Immature natural killer cell (primary cell): Measurements from ENCODE around the gene GNPDA1. TPM values are rescaled to one million over a fixed set of nuclear protein-coding genes. Genes with fewer than 3 reads are reported as not detected.
"Not testable (repeated sequence)": the region's sequence is repeated elsewhere in the genome, so short reads cannot be mapped to it uniquely, and the experiment has no call there.

Experiments used
- DNase-seq, 3 donors: peaks; one replicate each; pipeline ENCODE4 v3.0.0; 2022; ENCODE audit warnings: mixed read lengths in 1 of 3
- H3K27ac Mint-ChIP-seq, 6 donors: one replicate each; pipeline ENCODE4 v1.8.0; 2020; ENCODE audit warnings: mixed read lengths in 6 of 6, mild to moderate bottlenecking in 5 of 6, inconsistent platforms in 4 of 6, moderate library complexity in 3 of 6
- H3K27me3 Mint-ChIP-seq, 3 donors: one replicate each; pipeline ENCODE4 v1.8.0; 2020 to 2021; ENCODE audit warnings: low read depth in 3 of 3, mild to moderate bottlenecking in 3 of 3, mixed read lengths in 3 of 3, moderate library complexity in 3 of 3, inconsistent platforms in 1 of 3
- H3K36me3 Mint-ChIP-seq, 3 donors: one replicate each; pipeline ENCODE4 v1.8.0; 2020; ENCODE audit warnings: mixed read lengths in 3 of 3, inconsistent platforms in 2 of 3, mild to moderate bottlenecking in 2 of 3
- H3K4me1 Mint-ChIP-seq, 2 donors: one replicate each; pipeline ENCODE4 v1.8.0; 2020; ENCODE audit warnings: inconsistent platforms in 2 of 2, mild to moderate bottlenecking in 2 of 2, mixed read lengths in 2 of 2, moderate library complexity in 1 of 2
- H3K4me3 Mint-ChIP-seq, 5 donors: one replicate each; pipeline ENCODE4 v1.8.0; 2020; ENCODE audit warnings: mild to moderate bottlenecking in 5 of 5, mixed read lengths in 5 of 5, inconsistent platforms in 3 of 5, moderate library complexity in 3 of 5
- H3K9me3 Mint-ChIP-seq, 6 donors: one replicate each; pipeline ENCODE4 v1.8.0; 2020; ENCODE audit warnings: mild to moderate bottlenecking in 6 of 6, mixed read lengths in 6 of 6, inconsistent platforms in 4 of 6, moderate library complexity in 3 of 6
- polyA plus RNA-seq, 3 donors: library from polyadenylated mRNA; unstranded; fragments of 300-500 nt; fragmentation: Illumina TruSeq; gene quantifications; one replicate each; pipeline ENCODE4 v1.2.3, GENCODE V29; 2021

Gene GNPDA1
- polyA plus RNA-seq, 3 donors from 2014 or later = 17.5 to 35.9 (median 28.4) TPM

- DNase-seq = no peak
- Mint-ChIP-seq H3K4me1 (no peaks in the 10 kb centered on the region), H3K4me3 (no peak overlapping the region), H3K27ac (no peak overlapping the region), H3K9me3 (peaks cover 0 to 3% (median 0%) of the 10 kb centered on the region in 6 donors), H3K27me3 (peaks cover 0 to 6% (median under 1%) of the 10 kb centered on the region in 3 donors), H3K36me3 (peaks cover 0 to 3% (median 0%) of the 10 kb centered on the region in 3 donors)
Observed at GRCh38 chr5:142036918-142037317, 24.1 kb upstream of the GNPDA1 start.

GRCh38 chr5:142034994-142035393 is 22.2 kb upstream of the GNPDA1 start:
- no peak overlapping the region for H3K27ac Mint-ChIP-seq

GRCh38 chr5:142033632-142034567 is 21.1 kb upstream of the GNPDA1 start:
- not testable (repeated sequence) for DNase-seq, H3K9me3 Mint-ChIP-seq, H3K4me1 Mint-ChIP-seq, H3K27ac Mint-ChIP-seq, H3K36me3 Mint-ChIP-seq, H3K4me3 Mint-ChIP-seq
- H3K27me3 Mint-ChIP-seq = peaks cover 0 to 11% (median 3%) of the 10 kb centered on the region in 3 donors

More at GRCh38 chr5:142034994-142035393, 22.2 kb upstream of the GNPDA1 start:
- no peak for DNase-seq
- no peaks in the 10 kb centered on the region for H3K36me3 Mint-ChIP-seq
- H3K9me3 Mint-ChIP-seq = peaks cover 0 to 3% (median 0%) of the 10 kb centered on the region in 6 donors
- peaks cover 0 to 10% (median 6%) of the 10 kb centered on the region in 3 donors for H3K27me3 Mint-ChIP-seq
- H3K4me3 Mint-ChIP-seq = no peak overlapping the region
- no peaks in the 10 kb centered on the region for H3K4me1 Mint-ChIP-seq

GRCh38 chr5:142032747-142033631 is 20.2 kb upstream of the GNPDA1 start:
- DNase-seq = no peak
- Mint-ChIP-seq H3K4me3 (no peak overlapping the region), H3K27me3 (peaks cover 0 to 11% (median 3%) of the 10 kb centered on the region in 3 donors), H3K9me3 (no peaks in the 10 kb centered on the region), H3K27ac (no peak overlapping the region), H3K4me1 (no peaks in the 10 kb centered on the region), H3K36me3 (no peaks in the 10 kb centered on the region)

- no peak overlapping the region for H3K4me3 Mint-ChIP-seq
- no peak for DNase-seq
- H3K36me3 Mint-ChIP-seq = no peaks in the 10 kb centered on the region
- H3K27me3 Mint-ChIP-seq = peaks cover 0 to 11% (median 3%) of the 10 kb centered on the region in 3 donors
- no peaks in the 10 kb centered on the region for H3K4me1 Mint-ChIP-seq
- H3K27ac Mint-ChIP-seq = no peak overlapping the region
- H3K9me3 Mint-ChIP-seq = no peaks in the 10 kb centered on the region
Observed at GRCh38 chr5:142032150-142032549, 19.3 kb upstream of the GNPDA1 start.

- H3K4me3 Mint-ChIP-seq = peak overlapping the region; percentile 86 to 99 (median 95)
- H3K36me3 Mint-ChIP-seq = no peaks in the 10 kb centered on the region
- H3K27me3 Mint-ChIP-seq = peaks cover 3 to 4% (median 4%) of the 10 kb centered on the region in 3 donors
- no peak for DNase-seq
- H3K27ac Mint-ChIP-seq = peak overlapping the region; percentile 91 to 100 (median 97)
- peaks cover 0 to 2% (median 0%) of the 10 kb centered on the region in 6 donors for H3K9me3 Mint-ChIP-seq
- peaks cover 14 to 18% of the 10 kb centered on the region in 2 donors for H3K4me1 Mint-ChIP-seq
Observed at GRCh38 chr5:142025637-142026036, 12.8 kb upstream of the GNPDA1 start.

- peak; percentile 76 to 82 (median 78) for DNase-seq
- peak overlapping the region; percentile 86 to 99 (median 95) for H3K4me3 Mint-ChIP-seq
- H3K36me3 Mint-ChIP-seq = no peaks in the 10 kb centered on the region
- peaks cover 3 to 4% (median 3%) of the 10 kb centered on the region in 3 donors for H3K27me3 Mint-ChIP-seq
- H3K9me3 Mint-ChIP-seq = peaks cover 0 to 2% (median 0%) of the 10 kb centered on the region in 6 donors
- H3K4me1 Mint-ChIP-seq = peaks cover 18 to 26% of the 10 kb centered on the region in 2 donors
- peak overlapping the region; percentile 91 to 100 (median 97) for H3K27ac Mint-ChIP-seq
Observed at GRCh38 chr5:142024771-142025304, 12.0 kb upstream of the GNPDA1 start.

- no peak overlapping the region for H3K27ac Mint-ChIP-seq
- H3K4me3 Mint-ChIP-seq = peak overlapping the region in 1 of 5 donors; percentile 99
Observed at GRCh38 chr5:142023836-142024235, 11.0 kb upstream of the GNPDA1 start.

GRCh38 chr5:142020122-142020659 is 7.4 kb upstream of the GNPDA1 start:
- Mint-ChIP-seq H3K36me3 (no peaks in the 10 kb centered on the region), H3K9me3 (peaks cover 0 to 2% (median 0%) of the 10 kb centered on the region in 6 donors), H3K4me3 (no peak overlapping the region), H3K4me1 (peaks cover 52 to 64% of the 10 kb centered on the region in 2 donors), H3K27me3 (peaks cover 3 to 8% (median 6%) of the 10 kb centered on the region in 3 donors), H3K27ac (peak overlapping the region in 1 of 6 donors; percentile 21)
- no peak for DNase-seq

More at GRCh38 chr5:142023836-142024235, 11.0 kb upstream of the GNPDA1 start:
- DNase-seq = no peak
- peaks cover 21 to 34% of the 10 kb centered on the region in 2 donors for H3K4me1 Mint-ChIP-seq
- no peaks in the 10 kb centered on the region for H3K36me3 Mint-ChIP-seq
- peaks cover 0 to 2% (median 0%) of the 10 kb centered on the region in 6 donors for H3K9me3 Mint-ChIP-seq
- H3K27me3 Mint-ChIP-seq = peaks cover 2 to 4% (median 3%) of the 10 kb centered on the region in 3 donors

GRCh38 chr5:142017832-142018427 is 5.1 kb upstream of the GNPDA1 start:
- peaks cover 0 to 2% (median 0%) of the 10 kb centered on the region in 6 donors for H3K9me3 Mint-ChIP-seq
- peak; percentile 36 to 55 (median 40) for DNase-seq
- H3K36me3 Mint-ChIP-seq = no peaks in the 10 kb centered on the region
- peak overlapping the region in 1 of 6 donors; percentile 57 for H3K27ac Mint-ChIP-seq
- H3K27me3 Mint-ChIP-seq = peaks cover 2 to 6% (median 4%) of the 10 kb centered on the region in 3 donors
- H3K4me3 Mint-ChIP-seq = peak overlapping the region in 4 of 5 donors; percentile 28 to 76 (median 62)
- H3K4me1 Mint-ChIP-seq = peaks cover 60 to 75% of the 10 kb centered on the region in 2 donors

- no peak for DNase-seq
- Mint-ChIP-seq H3K4me3 (peak overlapping the region; percentile 16 to 75 (median 67)), H3K27me3 (peaks cover 7 to 10% (median 10%) of the 10 kb centered on the region in 3 donors), H3K9me3 (peaks cover 0 to 2% (median 0%) of the 10 kb centered on the region in 6 donors), H3K27ac (peak overlapping the region; percentile 71 to 87 (median 78)), H3K4me1 (peaks cover 68 to 87% of the 10 kb centered on the region in 2 donors), H3K36me3 (no peaks in the 10 kb centered on the region)
Observed at GRCh38 chr5:142016556-142016955, 3.7 kb upstream of the GNPDA1 start.

- Mint-ChIP-seq H3K27me3 (peaks cover 7 to 10% (median 10%) of the 10 kb centered on the region in 3 donors), H3K9me3 (peaks cover 0 to 2% (median 0%) of the 10 kb centered on the region in 6 donors)
- peak; percentile 38 to 44 (median 41) for DNase-seq
Observed at GRCh38 chr5:142015781-142016533, 3.1 kb upstream of the GNPDA1 start.

More at GRCh38 chr5:142015781-142016533, 3.1 kb upstream of the GNPDA1 start:
- Mint-ChIP-seq H3K36me3 (no peaks in the 10 kb centered on the region), H3K27ac (peak overlapping the region; percentile 55 to 87 (median 78)), H3K4me3 (peak overlapping the region; percentile 44 to 75 (median 67)), H3K4me1 (peaks cover 68 to 87% of the 10 kb centered on the region in 2 donors)
